ENCODE data around the gene CEP128.

Gene CEP128

DNA sequence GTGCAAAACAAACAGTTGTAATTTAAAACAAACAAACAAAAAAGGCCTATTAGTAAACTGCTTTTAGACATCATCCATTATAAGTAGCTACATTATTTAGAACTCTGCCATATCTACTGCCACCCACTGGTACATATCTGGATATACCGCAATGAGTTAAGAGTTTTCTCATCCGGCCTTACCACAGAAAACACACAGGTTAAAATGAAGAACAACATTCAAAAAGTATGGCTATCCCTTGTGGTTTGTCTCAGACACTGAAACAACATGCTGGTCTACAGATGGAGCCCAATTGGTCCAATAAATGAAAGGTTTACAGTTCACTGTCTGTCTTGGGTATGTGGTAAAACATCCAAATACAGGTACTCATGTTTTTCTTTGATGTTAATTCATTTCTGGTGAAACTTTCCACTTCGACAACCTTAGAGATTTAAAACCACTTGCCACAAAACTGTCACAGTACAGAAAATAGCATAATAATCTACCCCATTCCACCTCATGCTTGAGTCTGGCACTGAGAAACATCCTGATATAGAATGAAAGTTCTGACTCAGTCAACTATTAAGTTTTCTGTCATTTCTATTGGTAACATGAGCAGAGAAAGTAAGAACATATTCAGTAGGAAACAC, 354.3 kb downstream of the CEP128 start:
- no peak for DNase-seq

DNA sequence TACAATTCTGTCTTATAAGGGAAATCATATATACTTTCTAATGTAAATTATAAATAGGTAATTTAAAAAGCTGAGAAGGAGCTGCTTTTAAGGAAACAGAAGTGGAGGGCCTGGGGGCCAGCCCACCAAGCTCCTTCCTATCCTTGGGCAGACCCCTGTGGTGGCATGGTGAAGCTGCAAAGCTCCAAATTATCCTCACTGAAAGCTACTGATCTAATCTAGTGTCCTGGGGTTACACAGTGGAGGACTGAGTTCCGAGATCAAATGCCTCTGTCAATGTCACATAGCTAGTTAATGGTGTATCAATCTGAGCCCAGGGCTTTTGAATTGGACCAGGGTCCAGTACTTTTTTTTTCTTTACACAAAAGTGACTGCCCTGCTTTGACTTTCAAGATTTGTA, 355.4 kb downstream of the CEP128 start:
- no peak for DNase-seq

DNA sequence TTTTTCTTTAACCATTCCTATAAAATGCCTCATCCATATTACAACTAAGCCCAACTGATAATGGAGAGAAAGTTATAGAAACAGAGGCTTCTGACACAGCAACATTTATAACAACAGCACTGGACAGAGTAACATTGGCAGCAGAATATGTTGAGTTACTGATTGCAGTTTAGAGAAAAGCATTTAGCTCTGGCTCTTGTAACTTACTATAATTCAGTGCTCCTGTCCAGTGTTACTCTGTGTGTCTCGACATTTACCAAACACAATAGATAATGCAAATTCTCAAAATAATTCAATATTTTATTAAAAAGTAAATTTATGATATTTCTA, 356.1 kb downstream of the CEP128 start:
- no peak for DNase-seq

DNA sequence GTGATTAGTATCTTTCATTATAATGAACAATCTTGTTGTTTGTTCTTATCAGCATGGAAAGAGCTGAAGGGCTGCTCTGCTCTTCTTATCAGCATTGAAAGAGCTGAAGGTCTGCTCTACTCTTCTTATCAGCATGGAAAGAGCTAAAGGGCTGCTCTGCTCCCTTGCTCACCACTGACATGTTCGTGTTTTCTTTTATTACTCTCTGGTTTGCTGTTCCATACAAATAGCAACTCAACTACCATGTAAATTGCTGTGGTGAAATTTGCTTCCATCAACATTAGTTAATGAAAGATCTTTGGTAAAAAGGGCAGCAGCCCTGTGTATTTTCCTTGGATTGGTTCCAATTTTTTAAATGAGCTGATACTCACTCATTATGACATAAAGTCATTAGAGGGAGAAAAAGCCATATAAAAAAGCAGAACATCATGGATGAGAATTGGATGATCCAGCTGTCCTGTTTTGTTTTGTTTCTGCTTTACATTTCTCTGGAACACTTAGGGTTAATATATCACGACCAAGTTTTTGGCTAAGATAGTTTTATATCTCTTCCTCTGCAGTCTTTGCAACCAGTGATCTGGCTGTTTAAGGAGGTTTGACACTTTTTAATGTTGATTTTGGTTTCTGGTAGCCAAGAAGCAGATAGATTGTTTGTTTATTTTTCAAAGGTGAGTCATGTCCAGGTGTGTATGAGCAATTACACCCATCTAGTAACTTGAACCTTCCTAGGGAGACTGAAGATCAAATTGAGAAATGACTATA, 356.6 kb downstream of the CEP128 start:
- DNase-seq: no peak

DNA sequence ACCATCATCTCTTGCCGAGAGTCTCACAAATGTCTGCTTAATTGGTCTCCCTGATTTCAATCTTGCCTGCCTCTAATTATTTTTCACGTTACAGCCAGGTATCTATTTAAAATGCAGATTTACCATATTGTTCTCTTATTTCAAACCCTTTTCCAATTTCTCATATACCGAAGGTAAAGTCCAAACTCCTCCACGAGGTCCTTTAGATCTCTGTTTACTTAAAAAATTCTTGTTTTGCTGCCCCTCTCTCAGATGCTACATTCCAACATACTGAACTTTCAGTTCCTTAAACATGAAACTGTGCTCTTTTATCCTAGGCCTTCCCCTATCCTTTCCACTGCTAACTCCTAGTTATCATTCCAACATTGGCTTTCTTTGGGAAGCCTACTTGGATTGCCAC, 363.9 kb downstream of the CEP128 start:
- no peak for DNase-seq

DNA sequence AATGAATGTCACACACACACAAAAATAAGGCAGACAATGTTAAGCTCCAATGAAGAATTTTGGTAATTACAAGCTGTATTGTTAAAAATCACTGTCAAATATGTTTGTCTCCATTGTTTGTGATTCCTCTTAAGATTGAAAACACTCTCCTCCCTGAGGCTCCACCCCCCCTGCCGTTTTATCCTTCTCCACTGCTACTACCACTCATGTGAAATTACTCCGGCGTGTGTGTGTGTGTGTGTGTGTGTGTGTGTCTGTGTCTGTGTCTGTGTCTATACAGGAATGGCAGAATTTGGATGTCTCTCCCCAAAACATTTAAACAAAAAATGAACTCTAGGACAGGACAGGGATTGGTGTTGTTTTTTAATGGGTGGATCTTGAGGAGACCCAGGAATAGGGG, 365.1 kb downstream of the CEP128 start:
- DNase-seq: no peak

DNA sequence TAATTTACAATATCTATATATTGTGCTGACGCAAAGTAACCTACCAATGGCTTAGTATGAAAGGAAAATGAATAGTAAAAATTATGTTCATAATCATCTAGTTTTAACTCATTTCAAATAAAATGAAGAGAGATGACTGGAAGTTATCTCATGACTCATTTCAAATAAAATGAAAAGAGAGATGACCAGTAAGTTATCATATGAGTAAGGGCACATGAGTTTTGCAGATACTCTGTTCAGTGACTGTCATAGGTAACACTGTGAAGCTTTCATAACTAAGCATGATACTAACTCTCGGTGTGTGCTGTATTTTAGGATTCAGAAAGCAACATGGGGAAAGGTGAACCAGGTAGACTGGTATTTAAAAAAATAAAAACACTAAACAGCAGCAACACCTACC, 365.8 kb downstream of the CEP128 start:
- DNase-seq: no peak

DNA sequence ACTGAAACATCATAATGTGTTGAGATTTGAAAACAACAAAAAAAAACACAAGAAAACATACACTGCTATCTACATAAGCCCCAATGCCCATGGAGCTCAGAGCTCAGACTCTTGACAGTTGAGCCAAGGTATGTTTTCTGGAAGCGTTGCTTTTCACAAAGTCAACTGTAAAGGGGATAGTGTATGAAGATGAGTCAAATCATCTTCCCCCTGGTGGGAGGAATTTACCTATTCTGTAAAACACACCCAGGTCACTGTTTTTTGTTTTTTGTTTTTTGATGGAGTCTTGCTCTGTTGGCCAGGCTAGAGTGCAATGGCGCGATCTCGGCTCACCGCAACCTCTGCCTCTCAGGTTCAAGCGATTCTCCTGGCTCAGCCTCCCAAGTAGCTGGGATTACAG, 368.9 kb downstream of the CEP128 start:
- DNase-seq: no peak

DNA sequence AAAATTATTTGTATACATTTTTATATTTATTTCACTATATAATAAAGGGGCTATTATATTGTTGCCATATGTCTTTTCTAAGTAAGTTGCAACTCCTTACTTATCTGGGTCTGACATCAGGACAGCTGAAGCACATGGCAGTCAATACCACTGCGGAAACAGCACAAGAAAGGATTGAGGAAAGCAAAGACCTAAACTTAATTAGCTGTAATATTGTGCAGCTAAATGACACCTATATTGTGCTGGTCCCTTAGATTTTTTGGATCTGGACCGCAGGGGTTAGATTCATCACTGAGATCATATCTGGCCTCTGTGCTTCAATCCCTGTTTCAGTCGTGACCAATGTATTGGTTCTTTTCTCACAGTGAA, 370.6 kb downstream of the CEP128 start:
- no peak for DNase-seq

DNA sequence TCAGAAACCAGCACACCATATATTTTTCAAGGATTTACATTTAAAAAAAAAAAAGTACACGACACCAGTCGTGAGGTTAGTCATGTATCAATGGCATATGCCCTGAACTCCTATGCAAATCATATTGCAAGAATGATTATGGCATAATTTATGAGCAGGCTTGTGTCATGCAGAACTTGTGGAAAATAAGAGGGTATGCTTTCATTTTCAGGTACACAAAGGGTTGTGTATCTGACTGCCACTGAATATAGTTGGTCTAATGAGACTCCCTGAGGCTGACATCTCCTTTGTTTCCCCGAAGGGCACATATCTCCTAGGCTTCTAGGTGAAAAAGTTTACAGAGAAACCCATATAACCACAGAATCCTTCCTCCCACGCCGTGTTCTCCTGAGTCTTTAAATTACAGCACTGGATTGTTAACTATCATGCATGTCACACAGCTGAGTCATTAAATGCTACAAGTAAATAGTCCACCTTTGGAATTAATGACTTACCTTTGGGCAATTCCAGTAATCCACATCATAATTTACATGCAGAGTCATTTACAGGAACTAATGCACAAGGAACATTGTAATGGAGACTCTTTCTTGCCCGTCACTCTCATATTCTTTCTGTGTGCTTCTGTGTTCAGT, 373.5 kb downstream of the CEP128 start:
- peak; percentile 3 for DNase-seq

DNA sequence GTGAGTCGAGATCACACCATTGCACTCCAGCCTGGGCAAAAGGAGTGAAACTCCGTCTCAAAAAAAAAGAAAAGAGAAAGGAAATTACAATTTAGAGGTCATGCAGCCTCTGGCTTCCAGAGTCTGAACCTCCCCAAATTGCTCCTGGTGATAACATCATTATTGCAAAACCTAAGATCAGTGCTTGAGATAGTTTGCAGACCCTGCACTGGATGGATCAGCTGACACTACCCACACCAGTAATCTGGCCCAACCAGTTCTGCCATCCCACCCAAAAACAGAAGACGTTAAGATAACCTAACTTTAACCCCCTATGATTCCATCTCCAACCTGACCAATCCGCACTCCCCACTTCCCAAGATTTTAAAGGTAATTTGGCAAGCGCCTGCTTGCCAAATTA, 376.5 kb downstream of the CEP128 start:
- DNase-seq: no peak

DNA sequence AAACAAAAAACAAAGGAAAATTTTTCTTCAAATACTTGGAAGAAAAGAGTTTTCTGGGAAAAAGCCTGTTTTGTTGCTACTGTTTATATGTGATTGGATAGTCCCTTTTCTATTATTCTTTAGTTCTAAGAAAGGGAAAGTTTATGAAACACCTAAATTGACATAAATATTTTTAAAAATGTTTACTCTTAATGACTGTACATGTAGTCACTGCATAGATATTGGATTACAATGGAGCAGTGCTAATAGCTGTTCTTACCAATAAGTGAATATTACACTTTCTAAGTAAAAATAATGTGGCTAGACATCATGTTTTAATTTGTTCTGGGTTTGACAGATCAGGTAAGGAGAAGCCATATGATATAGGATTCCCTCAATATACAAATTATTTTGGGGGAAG, 377.5 kb downstream of the CEP128 start:
- DNase-seq: no peak

DNA sequence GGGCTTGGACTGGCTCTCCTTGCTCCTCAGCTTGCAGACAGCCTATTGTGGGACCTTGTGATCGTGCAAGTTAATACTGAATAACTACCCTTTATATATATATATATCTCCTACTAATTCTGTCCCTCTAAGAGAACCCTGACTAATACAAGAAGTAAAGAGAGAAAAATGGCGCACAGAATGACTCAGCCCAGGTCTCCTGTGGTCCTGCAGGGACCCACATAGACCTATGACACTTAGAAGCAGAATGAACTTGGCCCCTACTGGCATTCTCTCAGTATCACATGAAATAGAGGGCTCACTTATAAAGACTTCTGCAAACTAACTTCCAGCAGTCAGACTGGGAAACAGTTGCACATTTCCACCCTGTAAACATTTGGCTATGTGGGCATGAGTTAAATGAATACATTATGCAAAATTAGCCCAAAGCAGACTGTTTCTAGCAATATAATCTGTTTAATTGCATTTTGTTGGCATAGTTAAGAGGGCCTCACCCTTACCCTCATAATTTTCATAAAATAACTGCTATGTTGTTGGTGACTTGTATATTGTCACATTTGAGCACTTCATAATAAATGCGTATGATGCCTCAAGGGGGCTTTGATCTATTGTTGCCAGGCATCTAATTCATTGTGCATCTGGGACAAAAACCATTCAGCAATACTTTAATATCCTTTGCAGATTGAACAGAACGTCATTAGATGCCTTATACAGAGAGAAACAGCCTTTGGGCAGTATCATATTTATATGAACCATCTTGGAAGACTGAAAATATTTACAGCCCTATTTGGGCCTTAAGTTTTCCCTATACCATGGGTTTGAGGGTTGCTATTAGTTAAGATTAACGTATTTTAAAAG, 380.5 kb downstream of the CEP128 start:
- DNase-seq: no peak

DNA sequence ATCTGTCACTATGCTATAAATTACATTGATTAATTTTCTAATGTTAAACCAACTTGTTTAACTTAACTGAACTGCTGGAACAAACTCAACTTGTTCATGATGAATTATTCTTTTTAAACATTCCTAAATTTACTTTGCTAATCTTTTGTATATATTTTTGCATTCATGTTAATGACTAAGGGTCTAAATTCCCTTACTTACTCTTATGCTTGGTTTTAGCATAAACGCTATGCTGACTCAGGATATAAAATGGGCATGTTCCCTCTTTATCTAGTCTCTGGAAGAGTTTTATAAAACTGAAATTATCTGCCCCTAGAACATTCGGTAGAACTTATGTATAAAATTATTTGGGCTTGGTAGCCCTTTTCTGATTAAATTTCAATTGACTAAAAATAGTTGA, 387.4 kb downstream of the CEP128 start:
- no peak for DNase-seq

DNA sequence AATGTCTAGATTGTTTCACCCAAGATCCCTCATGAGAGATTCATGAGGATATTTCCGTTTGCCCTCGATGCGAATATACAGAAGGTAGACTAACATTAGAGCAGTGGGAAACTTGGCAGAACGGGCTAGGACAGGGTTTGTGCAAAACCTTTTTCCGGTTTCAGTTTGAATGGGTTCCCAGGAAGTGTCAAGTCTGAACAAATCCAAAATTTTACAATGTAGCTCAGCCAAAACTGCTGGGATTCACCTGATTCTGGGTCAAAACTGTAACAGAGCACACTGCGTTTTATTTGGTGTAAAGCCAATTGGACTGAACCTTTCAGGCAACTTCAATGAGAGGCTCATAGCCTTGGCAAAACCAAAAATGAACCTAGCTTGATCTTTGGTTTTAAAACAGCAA, 392.4 kb downstream of the CEP128 start:
- DNase-seq: no peak

DNA sequence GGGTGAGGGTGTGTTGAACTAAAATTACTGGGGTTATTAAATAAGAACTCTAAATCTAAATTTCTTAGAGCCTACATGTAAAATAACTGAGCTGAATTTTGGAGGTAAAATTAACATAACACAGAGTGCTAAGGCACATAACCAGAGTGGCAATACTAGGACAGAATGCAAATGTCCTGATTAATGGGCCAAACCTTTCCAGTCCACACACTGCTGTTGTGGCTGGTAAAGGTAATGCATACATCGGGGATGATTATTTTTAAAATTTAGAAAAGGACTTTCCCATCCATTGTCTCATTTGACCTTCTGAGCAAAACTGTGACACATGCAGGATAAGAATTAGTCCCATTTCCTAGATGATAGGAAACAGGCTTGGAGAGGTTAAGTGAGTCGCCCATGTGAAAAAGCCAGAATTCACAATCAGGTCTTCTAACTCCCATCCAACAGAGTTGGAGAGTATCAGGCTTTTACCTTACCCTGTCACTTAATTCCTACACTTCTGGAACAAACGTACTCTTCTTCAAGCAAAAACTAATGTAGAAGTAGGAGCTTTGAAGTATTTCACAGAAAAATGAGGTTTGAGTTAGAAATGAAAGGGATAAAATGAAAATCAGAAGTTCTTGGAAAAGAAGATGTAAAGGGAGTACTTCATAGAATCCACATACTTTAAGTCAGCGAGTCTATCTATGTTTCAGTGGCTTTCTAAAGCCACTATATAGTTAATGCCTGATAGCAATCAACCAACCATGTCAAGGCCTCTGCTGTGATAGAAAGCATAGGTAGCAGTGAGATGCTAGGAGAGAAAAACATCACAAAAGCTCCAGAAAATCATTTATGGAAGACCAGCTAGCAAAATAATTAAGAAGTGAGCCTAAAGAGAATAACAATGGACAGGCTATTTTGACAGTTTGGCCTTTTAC, 395.3 kb downstream of the CEP128 start:
- no peak for DNase-seq

DNA sequence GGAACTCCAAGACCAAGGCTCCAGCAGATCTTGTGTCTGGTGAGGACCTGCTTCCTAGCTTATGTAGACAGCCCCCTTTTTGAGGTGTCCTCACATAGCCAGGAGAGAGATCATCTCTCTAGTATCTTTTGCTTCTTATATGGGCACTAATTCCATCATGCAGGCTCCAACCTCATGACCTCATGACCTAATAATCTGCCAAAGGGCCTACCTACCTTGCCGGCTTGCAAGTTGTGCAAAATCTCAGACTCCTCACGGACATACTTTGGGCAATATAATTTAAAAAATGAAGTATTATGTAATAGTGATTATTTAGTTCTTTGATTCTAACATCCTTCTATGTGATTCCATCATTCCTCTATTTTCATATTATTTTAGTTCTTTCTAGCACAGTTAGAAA, 397.2 kb downstream of the CEP128 start:
- DNase-seq: no peak

DNA sequence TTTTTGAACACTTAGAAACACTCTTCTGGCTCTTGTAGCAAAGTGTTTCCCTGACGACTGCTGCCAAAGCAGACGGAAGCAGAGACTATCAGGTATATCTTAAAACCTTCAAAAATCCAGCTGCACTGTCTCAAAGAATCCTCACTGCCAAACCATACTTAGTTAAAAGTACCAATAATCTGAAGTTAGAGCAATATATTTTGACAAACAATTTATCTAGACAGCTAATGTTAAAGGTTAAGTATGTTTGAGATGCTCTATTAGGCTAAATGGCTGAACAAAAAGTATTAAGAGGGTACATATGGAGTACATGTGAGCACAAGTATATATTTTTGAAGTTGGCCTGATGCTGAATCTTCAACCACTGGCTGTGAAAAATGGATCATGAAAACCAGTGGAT, 398.3 kb downstream of the CEP128 start:
- no peak for DNase-seq

DNA sequence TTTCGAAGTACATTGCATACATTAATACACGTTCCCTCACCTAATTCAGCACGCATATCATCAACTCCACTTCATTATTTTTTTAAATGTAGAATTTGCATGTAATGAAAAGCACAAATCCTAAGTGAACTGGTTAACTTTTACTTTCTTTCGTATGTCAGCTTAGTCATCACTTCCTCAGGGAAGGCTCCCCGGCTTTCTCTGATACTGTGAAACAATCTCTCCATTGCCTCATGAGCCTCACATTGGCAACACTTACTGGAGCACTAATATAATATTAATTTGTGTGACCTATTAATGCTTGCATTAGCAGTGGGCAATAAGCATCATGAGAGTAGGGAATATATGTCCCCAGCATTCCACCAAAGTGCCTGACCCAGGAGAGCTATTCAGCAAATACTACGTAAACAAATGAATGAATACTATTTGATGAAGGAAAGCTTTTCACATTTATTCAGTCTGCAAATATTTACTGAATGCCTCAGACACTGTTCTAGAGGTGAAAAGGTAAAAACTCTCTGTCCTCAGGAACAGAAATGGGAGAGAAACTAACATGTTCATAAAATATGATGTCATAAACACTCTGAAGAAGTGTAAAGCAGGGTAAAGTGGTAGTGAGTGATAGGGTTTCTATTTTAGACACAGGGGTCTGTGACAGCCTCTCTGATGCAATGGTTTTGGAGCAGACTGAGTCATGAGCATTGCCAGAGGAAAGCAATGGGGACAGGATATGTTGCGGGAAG, 402.7 kb downstream of the CEP128 start:
- DNase-seq: no peak

DNA sequence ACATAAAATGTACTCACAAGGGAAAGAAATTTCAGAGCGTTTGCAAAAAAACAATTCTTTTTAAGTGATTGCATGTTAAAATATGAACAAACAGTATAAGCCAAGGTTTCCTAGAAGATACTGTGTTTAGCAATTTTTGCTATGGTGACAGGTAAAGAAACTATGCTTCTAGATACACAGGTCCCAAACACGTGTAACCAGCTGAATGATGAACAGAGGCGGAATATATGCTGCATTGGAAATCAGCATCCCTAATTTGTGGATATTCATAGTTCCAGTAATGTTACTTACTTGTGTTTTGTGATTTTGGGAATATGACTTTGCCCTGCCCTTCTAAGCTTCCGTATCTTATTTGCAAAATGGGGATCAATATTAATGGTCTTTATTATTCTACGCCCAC, 403.9 kb downstream of the CEP128 start:
- no peak for DNase-seq

DNA sequence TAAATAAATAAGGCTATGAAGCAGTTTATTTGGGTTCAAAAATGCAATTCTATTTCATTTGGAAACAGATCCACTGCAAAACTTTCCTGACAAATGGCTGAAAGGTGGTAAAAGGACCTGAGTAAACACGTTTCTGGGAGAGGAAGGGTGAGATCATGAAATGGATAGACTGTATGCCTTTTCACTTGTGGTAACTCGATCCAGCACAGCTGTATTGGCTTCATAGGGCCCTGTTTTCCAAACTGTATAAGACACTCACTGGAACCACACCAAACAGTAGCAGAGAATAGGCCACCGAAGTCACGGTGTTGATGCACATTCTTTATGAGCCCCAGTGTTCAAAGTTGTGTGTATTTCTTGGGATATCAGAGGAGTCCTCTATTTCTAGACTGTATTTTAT, 405.1 kb downstream of the CEP128 start:
- DNase-seq: no peak

DNA sequence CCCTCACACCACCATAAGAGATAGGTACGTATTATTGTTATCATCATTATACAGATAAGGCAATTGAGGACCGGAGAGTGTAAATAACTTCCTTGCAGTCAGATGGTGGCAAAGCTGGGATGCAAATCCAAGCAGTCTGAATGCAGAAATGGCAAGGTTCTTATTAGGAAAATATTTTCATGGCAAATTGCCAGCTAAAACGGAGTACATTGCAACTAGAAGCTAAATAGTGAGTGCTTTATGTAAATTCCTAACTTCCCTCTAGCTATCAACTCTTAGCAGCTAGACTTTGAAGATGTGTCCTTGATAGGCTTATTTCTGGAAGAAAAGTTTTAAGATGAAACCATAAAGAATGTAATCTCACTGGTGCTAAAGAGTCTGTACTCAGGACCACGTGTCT, 406.4 kb downstream of the CEP128 start:
- no peak for DNase-seq

All from stimulated activated CD4-positive, alpha-beta T cell treated with anti-CD3 and anti-CD28 coated beads, Interleukin-1b, Interleukin-23, amount 100 ng/mL, for 48 hours (primary cell).